Breast epithelium (tissue), 4 donors: ENCODE results near the gene LRRIQ4. TPM values are rescaled to one million over a fixed set of nuclear protein-coding genes. Genes with fewer than 3 reads are reported as not detected.
A peak's percentile ranks its signal among the peaks of the same experiment; 100 is the strongest.

Experiments
- DNase-seq, 2 donors: peaks; one replicate each; pipeline ENCODE4 v3.0.0-alpha.2; 2019; ENCODE audit warnings: low spot score in 2 of 2
- H3K27ac ChIP-seq, 2 donors: fragments of 200-600 bp; sonication (generic) in 1 of 2; one replicate each; pipeline ENCODE4 v1.5.1; 2016 to 2019; ENCODE audit warnings: mild to moderate bottlenecking in 1 of 2
- H3K27me3 ChIP-seq, 2 donors: fragments of 200-600 bp; sonication (generic) in 1 of 2; one replicate each; pipeline versions ENCODE4 v1.5.1 to v1.6.0; 2017 to 2019; ENCODE audit warnings: control low read depth in 1 of 2, mild to moderate bottlenecking in 1 of 2
- H3K36me3 ChIP-seq: fragments of 200-600 bp; one replicate; pipeline ENCODE4 v1.5.1; 2019
- H3K4me1 ChIP-seq, 2 donors: fragments of 200-600 bp; sonication (generic); one replicate each; pipeline ENCODE4 v1.5.1; 2016 to 2019; ENCODE audit warnings: control low read depth in 1 of 2
- H3K4me3 ChIP-seq, 3 donors: fragments of 200-600 bp; sonication (generic); 1 replicate in 2 of 3; 2 replicates in 1 of 3; pipeline ENCODE4 v1.5.1; 2016 to 2019; ENCODE audit warnings: mild to moderate bottlenecking in 3 of 3, moderate library complexity in 2 of 3
- H3K9me3 ChIP-seq, 2 donors: fragments of 200-600 bp; sonication (generic) in 1 of 2; one replicate each; pipeline ENCODE4 v1.5.1; 2016 to 2019; ENCODE audit warnings: control low read depth in 1 of 2
- POLR2A ChIP-seq: fragments of 450-650 bp; IDR thresholded peaks from one replicate; pipeline ENCODE4 v1.6.1; 2016; ENCODE audit warnings: antibody characterized with exemption, mild to moderate bottlenecking, moderate library complexity
- POLR2AphosphoS5 ChIP-seq, 3 donors: sonication (generic); formaldehyde crosslinking; IDR thresholded peaks; one replicate each; pipeline ENCODE4 v1.6.1; 2017; ENCODE audit warnings: antibody characterized with exemption in 3 of 3
- intact Hi-C: fragments of 100-400 bp; cut with DNase I; formaldehyde crosslinking; loops from one replicate; pipeline ENCODE4 v1.15.1; 2023; ENCODE audit warnings: low total_unique reads
- total RNA-seq, 3 donors: library from RNA; depleted of rRNA; stranded (reverse); fragments of >200 nt; gene quantifications; one replicate each; pipeline ENCODE4 v1.1.0, GENCODE V29; 2016
- TF ChIP-seq, protein P1 (sequence below), 3 donors: fragments of 450-650 bp; IDR thresholded peaks; one replicate each; pipeline ENCODE4 v1.5.1; 2016 to 2017; ENCODE audit warnings: antibody characterized with exemption in 3 of 3, mild to moderate bottlenecking in 3 of 3, moderate library complexity in 3 of 3

LRRIQ4 gene
- total RNA-seq, 3 donors from 2014 or later = 0.15 TPM; not detected in 2

DNA sequence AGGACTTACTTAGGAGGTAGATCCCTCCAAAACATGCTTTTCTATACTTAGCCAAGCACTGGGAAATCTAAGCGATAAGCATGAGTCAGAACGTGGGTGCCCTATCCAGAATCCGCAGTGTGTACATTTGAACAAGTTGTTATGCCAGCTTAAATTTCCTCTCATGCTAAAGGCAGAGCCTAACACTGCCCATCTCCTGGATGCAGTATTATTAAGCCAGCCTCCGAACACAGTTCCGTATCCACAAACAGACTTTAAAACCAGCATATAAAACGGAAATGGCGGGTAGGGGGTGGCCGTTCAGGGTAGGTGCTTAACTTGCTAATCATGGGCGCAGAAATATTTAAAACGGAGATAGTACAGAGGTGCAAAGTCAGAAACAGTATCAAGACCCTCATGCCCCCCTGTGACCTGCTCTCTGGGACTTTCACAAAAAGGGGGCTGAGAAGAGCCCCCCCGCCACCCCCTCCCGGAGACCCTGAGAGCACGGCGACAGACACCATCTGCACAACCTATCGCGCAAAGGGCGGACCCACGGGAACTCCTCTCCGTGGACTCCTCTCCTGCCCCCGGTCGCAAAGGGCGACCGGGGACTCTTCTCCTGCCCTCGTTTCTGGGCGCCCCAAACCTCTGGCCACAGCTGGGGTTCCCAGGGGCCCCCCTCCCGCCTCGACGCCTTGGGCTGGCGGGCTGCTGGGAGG, 889 bp upstream of the LRRIQ4 start:
- intact Hi-C loops = no loop called here
- no peak for DNase-seq
- no peak for TF ChIP-seq POLR2A
- TF ChIP-seq POLR2AphosphoS5 (IDR thresholded peaks at IDR 0.05) = no peak
- TF ChIP-seq, protein P1, sequence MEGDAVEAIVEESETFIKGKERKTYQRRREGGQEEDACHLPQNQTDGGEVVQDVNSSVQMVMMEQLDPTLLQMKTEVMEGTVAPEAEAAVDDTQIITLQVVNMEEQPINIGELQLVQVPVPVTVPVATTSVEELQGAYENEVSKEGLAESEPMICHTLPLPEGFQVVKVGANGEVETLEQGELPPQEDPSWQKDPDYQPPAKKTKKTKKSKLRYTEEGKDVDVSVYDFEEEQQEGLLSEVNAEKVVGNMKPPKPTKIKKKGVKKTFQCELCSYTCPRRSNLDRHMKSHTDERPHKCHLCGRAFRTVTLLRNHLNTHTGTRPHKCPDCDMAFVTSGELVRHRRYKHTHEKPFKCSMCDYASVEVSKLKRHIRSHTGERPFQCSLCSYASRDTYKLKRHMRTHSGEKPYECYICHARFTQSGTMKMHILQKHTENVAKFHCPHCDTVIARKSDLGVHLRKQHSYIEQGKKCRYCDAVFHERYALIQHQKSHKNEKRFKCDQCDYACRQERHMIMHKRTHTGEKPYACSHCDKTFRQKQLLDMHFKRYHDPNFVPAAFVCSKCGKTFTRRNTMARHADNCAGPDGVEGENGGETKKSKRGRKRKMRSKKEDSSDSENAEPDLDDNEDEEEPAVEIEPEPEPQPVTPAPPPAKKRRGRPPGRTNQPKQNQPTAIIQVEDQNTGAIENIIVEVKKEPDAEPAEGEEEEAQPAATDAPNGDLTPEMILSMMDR (IDR thresholded peaks at IDR 0.05) = no peak

DNA sequence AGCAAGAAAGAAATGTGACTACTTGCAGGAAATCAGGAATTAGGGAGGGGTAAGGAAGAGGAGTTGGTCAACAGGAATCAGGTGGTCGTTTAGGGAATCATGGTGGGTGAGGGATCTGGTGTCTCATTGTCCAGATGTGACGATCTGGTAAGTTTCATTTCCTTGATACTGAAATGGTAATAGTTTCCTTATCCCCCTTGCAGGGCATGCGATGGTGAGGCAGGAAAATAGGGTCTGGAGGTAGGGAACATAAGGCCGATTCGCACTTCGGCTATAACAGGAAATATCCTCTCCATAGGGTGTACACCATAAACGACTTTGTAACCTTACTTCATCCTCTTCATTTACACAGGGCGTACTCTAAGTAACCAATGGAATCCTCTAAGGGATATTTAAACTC, 608 bp downstream of the LRRIQ4 start:
- peak overlapping the region in 1 of 2 donors; percentile 78 for H3K27ac ChIP-seq
- no peaks in the 10 kb centered on the region for H3K27me3 ChIP-seq
- no peaks in the 10 kb centered on the region for H3K36me3 ChIP-seq
- H3K9me3 ChIP-seq = peaks cover 0 to 12% of the 10 kb centered on the region in 2 donors
- DNase-seq = no peak
- H3K4me3 ChIP-seq = peak overlapping the region; percentile 65 to 76 (median 74)
- H3K4me1 ChIP-seq = no peaks in the 10 kb centered on the region
- intact Hi-C loops = no loop called here
- TF ChIP-seq POLR2AphosphoS5 (IDR thresholded peaks at IDR 0.05) (no peak), POLR2A (no peak)
- TF ChIP-seq, protein P1 (IDR thresholded peaks at IDR 0.05) = no peak

More for the DNA sequence above, 889 bp upstream of the LRRIQ4 start:
- Histone ChIP-seq H3K4me3 (peak overlapping the region; percentile 65 to 76 (median 74)), H3K9me3 (peaks cover 0 to 12% of the 10 kb centered on the region in 2 donors), H3K27ac (peak overlapping the region; percentile 42 to 78), H3K27me3 (no peaks in the 10 kb centered on the region), H3K36me3 (no peaks in the 10 kb centered on the region), H3K4me1 (no peaks in the 10 kb centered on the region)

DNA sequence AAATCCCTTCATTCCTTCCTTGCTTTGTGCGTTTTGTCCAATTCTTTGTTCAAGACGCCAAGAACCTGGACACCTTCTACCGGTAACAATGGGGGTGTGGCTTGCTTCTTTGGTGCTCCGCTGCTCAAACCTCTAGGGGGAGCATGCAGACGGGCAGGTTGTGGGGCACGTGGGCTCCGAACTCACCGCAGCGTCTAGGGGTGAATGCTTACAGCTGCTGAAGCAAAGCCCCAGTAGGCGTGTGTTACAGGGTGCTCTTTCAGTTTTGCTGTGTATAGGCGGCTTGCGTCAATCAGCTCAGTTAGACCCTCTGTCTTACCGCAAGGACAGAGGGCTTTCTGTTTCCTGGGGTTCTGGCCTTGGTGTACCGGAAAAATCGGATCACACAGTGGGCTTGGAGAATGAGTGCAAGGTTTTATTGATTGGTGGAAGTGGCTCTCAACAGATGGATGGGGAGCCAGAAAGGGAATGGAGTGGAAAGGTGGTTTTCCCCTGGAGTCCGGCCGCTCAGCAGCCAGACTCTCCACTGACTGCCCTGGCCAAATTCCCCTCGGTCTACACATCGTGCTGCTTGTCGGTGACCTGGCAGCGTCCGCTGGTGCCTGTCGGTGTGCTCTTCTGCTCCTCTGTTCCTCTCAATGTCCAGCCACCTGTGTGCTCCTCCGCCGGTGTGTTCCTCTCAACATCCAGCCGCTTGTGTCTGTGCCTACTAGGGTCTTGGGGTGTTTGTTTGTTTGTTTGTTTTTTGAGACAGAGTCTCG, 1.3 kb downstream of the LRRIQ4 start:
- Histone ChIP-seq H3K36me3 (no peaks in the 10 kb centered on the region), H3K27ac (no peak overlapping the region), H3K4me3 (peak overlapping the region; percentile 65 to 76 (median 74)), H3K4me1 (no peaks in the 10 kb centered on the region), H3K9me3 (peaks cover 0 to 12% of the 10 kb centered on the region in 2 donors), H3K27me3 (no peaks in the 10 kb centered on the region)
- TF ChIP-seq POLR2AphosphoS5 (IDR thresholded peaks at IDR 0.05) = no peak
- TF ChIP-seq, protein P1 (IDR thresholded peaks at IDR 0.05) = no peak
- no peak for TF ChIP-seq POLR2A
- intact Hi-C loops = no loop called here
- no peak for DNase-seq

DNA sequence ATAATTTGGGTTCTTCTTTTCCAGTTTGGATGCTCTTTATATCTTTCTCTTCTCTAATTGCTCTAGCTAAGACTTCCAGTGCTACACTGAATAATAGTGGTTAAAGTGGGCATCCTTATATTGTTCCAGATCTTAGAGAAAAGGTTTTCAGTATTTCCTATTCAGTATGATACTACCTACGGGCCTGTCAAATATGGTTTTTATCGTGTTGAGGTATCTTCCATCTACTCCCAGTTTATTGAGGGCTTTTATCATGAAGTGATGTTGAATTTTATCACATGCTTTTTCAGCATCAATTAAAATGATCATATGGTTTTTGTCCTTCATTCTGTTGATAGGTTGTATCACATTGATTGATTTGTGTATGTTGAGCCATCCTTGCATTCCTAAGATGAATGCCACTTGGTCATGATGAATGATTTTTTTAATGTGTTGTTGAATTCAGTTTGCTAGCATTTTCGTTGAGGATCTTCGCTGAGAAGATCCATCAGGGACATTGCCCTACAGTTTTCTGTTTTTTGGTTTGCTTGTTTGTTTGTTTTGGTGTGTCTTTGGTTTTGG, 3.0 kb downstream of the LRRIQ4 start:
- DNase-seq = no peak
- no peak for TF ChIP-seq POLR2AphosphoS5 (IDR thresholded peaks at IDR 0.05)
- TF ChIP-seq, protein P1 (IDR thresholded peaks at IDR 0.05) = no peak
- TF ChIP-seq POLR2A = no peak
- peaks cover 0 to 12% of the 10 kb centered on the region in 2 donors for H3K9me3 ChIP-seq
- no peaks in the 10 kb centered on the region for H3K36me3 ChIP-seq
- peaks cover 0 to 5% of the 10 kb centered on the region in 2 donors for H3K27me3 ChIP-seq
- H3K27ac ChIP-seq = no peak overlapping the region
- no peaks in the 10 kb centered on the region for H3K4me1 ChIP-seq
- intact Hi-C loops = no loop called here
- no peak overlapping the region for H3K4me3 ChIP-seq
